Activated CD4-positive, alpha-beta memory T cell treated with anti-CD3 and anti-CD28 coated beads for 36 hours (primary cell): ENCODE data around the gene LSR. TPM values are rescaled to one million over a fixed set of nuclear protein-coding genes. Genes with fewer than 3 reads are reported as not detected.

ENCODE experiments used
- CTCF ChIA-PET: fragments of 350-600 bp; sonication (Branson Sonifier 250); formaldehyde crosslinking; loops from one replicate; lab custom pipeline; 2021; ENCODE audit warnings: antibody characterized with exemption, inconsistent platforms; lab: Charles Lee
- POLR2A ChIA-PET: fragments of 350-600 bp; sonication (Branson Sonifier 250); formaldehyde crosslinking; loops from one replicate; lab custom pipeline; 2021; ENCODE audit warnings: antibody characterized with exemption; lab: Charles Lee
- DNase-seq: peaks from one replicate; pipeline ENCODE4 v3.0.0-alpha.2; 2020
- H3K27ac Mint-ChIP-seq: one replicate; pipeline ENCODE4 v1.8.0; 2021; ENCODE audit warnings: mixed read lengths
- H3K27me3 Mint-ChIP-seq: one replicate; pipeline ENCODE4 v1.8.0; 2021; ENCODE audit warnings: mixed read lengths
- H3K36me3 Mint-ChIP-seq: one replicate; pipeline ENCODE4 v1.8.0; 2021; ENCODE audit warnings: mixed read lengths
- H3K4me1 Mint-ChIP-seq: one replicate; pipeline ENCODE4 v1.8.0; 2021; ENCODE audit warnings: low read depth, mixed read lengths
- H3K4me3 Mint-ChIP-seq: one replicate; pipeline ENCODE4 v1.8.0; 2021; ENCODE audit warnings: mild to moderate bottlenecking, mixed read lengths
- H3K9me3 Mint-ChIP-seq: one replicate; pipeline ENCODE4 v1.8.0; 2021; ENCODE audit warnings: mixed read lengths
- intact Hi-C: fragments of 100-400 bp; cut with micrococcal nuclease; formaldehyde crosslinking; loops from one replicate; pipeline ENCODE4 v1.15.1; 2023
- total RNA-seq, 2 experiments: library from RNA; stranded (reverse); gene quantifications; one replicate each; pipeline ENCODE4 v1.2.3, GENCODE V29; 2021

The LSR gene
- total RNA-seq, 2 experiments from 2014 or later: 25.4 to 28.7 TPM

- H3K4me1 Mint-ChIP-seq: peaks cover 46% of the 10 kb centered on the region
- intact Hi-C loops: no loop called here
- peaks cover 28% of the 10 kb centered on the region for H3K36me3 Mint-ChIP-seq
- ChIA-PET POLR2A (no interaction called here), CTCF (no interaction called here)
- peaks cover 1% of the 10 kb centered on the region for H3K27me3 Mint-ChIP-seq
- H3K27ac Mint-ChIP-seq: no peak overlapping the region
- peak; percentile 5 for DNase-seq
- no peaks in the 10 kb centered on the region for H3K9me3 Mint-ChIP-seq
- H3K4me3 Mint-ChIP-seq: no peak overlapping the region
Observed at GRCh38 chr19:35253316-35254286, 4.8 kb downstream of the LSR start.

- POLR2A ChIA-PET: no interaction called here
- CTCF ChIA-PET: interaction anchor here (0.6 kb wide), 1 partner anchor 100 kb away, joined by 3 read pairs; the partner anchor contains the start of gene FXYD5
- peaks cover 28% of the 10 kb centered on the region for H3K36me3 Mint-ChIP-seq
- DNase-seq: peak; percentile 5
- H3K27ac Mint-ChIP-seq: no peak overlapping the region
- no peaks in the 10 kb centered on the region for H3K9me3 Mint-ChIP-seq
- intact Hi-C loops: no loop called here
- no peak overlapping the region for H3K4me3 Mint-ChIP-seq
- H3K4me1 Mint-ChIP-seq: peaks cover 38% of the 10 kb centered on the region
- no peaks in the 10 kb centered on the region for H3K27me3 Mint-ChIP-seq
Observed at GRCh38 chr19:35254341-35255297, 5.8 kb downstream of the LSR start.

- H3K27ac Mint-ChIP-seq: no peak overlapping the region
- no peaks in the 10 kb centered on the region for H3K9me3 Mint-ChIP-seq
- no peak overlapping the region for H3K4me3 Mint-ChIP-seq
- intact Hi-C loops: no loop called here
- H3K36me3 Mint-ChIP-seq: peaks cover 17% of the 10 kb centered on the region
- DNase-seq: no peak
- peaks cover 26% of the 10 kb centered on the region for H3K4me1 Mint-ChIP-seq
- POLR2A ChIA-PET: interaction anchor here (0.6 kb wide), 1 partner anchor 18 kb away, joined by 4 read pairs; no protein-coding TSS in a partner anchor
- no peaks in the 10 kb centered on the region for H3K27me3 Mint-ChIP-seq
- CTCF ChIA-PET: interaction anchor here (1.5 kb wide), 1 partner anchor 142 kb away, joined by 5 read pairs; no protein-coding TSS in a partner anchor
Observed at GRCh38 chr19:35256566-35256965, 7.8 kb downstream of the LSR start.

GRCh38 chr19:35257113-35257461, 8.3 kb downstream of the LSR start:
- H3K27ac Mint-ChIP-seq: peak overlapping the region; percentile 15
- intact Hi-C loops: no loop called here
- no peaks in the 10 kb centered on the region for H3K27me3 Mint-ChIP-seq
- DNase-seq: peak; percentile 6
- CTCF ChIA-PET: interaction anchor here (1.5 kb wide), 1 partner anchor 142 kb away, joined by 5 read pairs; no protein-coding TSS in a partner anchor
- H3K36me3 Mint-ChIP-seq: peaks cover 15% of the 10 kb centered on the region
- POLR2A ChIA-PET: no interaction called here
- H3K9me3 Mint-ChIP-seq: no peaks in the 10 kb centered on the region
- peaks cover 25% of the 10 kb centered on the region for H3K4me1 Mint-ChIP-seq
- H3K4me3 Mint-ChIP-seq: no peak overlapping the region

DNA sequence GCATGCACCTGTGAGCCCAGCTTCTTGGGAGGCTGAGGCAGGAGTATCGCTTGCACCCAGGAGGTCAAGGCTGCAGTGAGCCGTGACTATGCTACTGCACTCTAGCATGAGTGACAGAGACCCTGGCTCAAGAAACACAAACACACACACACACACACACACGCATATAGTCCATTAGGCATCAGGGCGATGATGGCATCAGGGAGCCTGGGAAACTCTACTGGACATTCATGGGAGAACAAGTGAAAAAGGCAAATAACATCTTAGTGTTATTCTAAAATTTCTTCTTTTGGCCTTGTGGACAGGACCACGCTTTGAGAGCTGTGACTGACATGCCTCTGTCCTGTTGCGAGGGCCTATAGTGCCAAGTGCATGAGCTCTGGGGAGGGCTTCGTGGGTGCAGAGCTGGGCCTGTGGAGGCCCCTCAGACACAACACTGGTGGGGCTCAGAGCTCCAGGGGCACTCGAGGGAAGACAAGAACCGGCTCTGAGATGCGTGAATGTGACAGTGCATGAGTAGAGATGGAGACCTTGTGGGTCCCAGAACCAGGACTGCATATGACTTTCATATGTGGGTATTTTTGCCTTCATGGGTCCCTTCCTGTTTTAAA, 12.0 kb downstream of the LSR start:
- Mint-ChIP-seq H3K4me1 (peaks cover 23% of the 10 kb centered on the region), H3K27ac (peak overlapping the region; percentile 25), H3K36me3 (peaks cover 12% of the 10 kb centered on the region), H3K4me3 (no peak overlapping the region), H3K27me3 (no peaks in the 10 kb centered on the region), H3K9me3 (no peaks in the 10 kb centered on the region)
- intact Hi-C loops: no loop called here
- POLR2A ChIA-PET: no interaction called here
- CTCF ChIA-PET: interaction anchor here (0.9 kb wide), 1 partner anchor 118 kb away, joined by 3 read pairs; the partner anchor contains the start of gene FXYD7
- peak; percentile 8 for DNase-seq

GRCh38 chr19:35261356-35262100, 12.7 kb downstream of the LSR start:
- H3K27ac Mint-ChIP-seq: peak overlapping the region; percentile 25
- H3K4me1 Mint-ChIP-seq: peaks cover 27% of the 10 kb centered on the region
- no peaks in the 10 kb centered on the region for H3K9me3 Mint-ChIP-seq
- intact Hi-C loops: no loop called here
- H3K4me3 Mint-ChIP-seq: no peak overlapping the region
- CTCF ChIA-PET: no interaction called here
- peak; percentile 6 for DNase-seq
- H3K27me3 Mint-ChIP-seq: no peaks in the 10 kb centered on the region
- H3K36me3 Mint-ChIP-seq: peaks cover 18% of the 10 kb centered on the region
- POLR2A ChIA-PET: no interaction called here

GRCh38 chr19:35262101-35262761, 13.4 kb downstream of the LSR start:
- Mint-ChIP-seq H3K9me3 (no peaks in the 10 kb centered on the region), H3K27ac (no peak overlapping the region), H3K4me1 (peaks cover 23% of the 10 kb centered on the region), H3K36me3 (peaks cover 19% of the 10 kb centered on the region), H3K27me3 (no peaks in the 10 kb centered on the region), H3K4me3 (no peak overlapping the region)
- ChIA-PET POLR2A (no interaction called here), CTCF (no interaction called here)
- intact Hi-C loops: no loop called here
- DNase-seq: peak; percentile 8

DNA sequence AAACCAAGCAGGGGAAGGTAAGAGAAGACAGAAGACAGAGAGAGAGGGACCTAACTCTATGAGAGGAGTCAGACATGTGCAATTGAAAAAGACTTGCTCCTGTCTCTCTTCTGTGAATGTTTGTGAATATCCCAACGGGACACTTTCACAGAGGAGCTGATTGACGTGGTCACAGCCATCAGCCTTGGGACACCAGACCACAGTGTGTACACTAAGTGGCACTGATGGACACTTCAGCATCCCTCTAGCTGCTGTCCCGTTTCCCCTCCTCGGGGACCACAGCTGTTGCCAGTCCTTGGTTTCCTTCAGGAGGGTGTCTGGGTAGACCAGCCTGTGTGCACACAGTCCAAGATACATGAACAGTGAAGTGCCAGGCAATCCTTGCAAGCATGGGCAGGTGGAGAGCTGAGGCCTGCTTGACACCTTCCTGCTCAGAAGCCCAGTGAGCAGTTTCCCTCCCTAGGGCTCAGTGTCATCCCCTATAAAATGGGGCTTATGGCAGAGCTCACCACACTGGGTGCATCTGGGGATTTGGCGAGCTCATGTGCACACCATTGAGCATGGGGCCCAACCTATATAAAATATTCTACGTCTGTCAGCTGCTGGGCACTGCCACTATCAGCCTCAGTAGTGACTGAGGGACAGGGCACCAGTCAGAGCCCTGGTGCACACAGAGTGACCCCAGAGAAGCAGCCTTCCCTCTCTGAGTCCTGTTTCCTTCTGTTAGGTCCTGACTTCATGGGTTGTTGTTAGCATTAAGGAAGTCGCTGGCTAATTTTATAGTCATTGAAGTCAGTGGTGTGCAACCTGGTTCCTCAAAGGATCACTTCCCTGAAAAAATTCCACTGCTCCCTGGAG, 15.7 kb downstream of the LSR start:
- intact Hi-C loops: loop anchor here (5.0 kb wide), 1 partner anchor 122 kb away; the partner anchor contains the start of gene FXYD7
- peak overlapping the region; percentile 52 for H3K27ac Mint-ChIP-seq
- DNase-seq: no peak

DNA sequence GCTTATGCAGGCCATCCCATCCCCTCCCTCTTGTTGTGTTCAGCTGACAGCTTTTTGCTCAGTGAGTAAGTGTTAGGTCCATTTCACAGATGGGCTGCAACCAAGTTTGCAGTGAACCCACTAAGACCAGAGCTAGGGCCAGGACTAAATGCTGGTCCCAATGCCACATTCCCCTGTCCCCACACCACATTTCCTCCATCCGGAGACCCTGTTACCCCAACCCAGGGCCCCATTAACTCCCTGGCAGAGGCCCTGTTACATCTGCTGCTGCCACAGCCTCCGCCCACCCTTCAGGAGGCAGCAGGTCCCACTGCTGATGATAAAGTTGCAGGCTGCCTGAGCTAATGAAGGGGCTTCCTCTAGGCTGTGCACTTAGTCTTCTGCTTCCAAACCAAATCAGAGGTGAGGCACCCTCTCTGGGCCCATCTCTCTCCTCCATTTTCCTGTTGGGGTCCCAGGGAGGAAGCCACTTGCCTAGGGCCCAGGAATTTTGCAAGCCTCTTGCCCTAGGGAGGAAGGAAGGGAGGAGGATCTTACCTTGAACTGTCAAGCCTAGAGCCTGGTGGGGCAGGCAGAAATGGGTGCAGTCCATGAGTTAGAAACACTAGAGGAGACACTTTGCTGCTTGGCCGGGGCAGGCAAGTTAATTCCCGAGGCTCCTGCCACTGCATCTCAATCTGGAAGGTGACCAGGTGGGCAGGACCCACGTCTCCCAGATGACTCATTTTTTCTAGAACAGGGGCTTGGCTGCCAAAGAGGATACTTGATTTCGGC, 16.5 kb downstream of the LSR start:
- Mint-ChIP-seq H3K9me3 (no peaks in the 10 kb centered on the region), H3K4me3 (peak overlapping the region; percentile 87), H3K36me3 (peaks cover 18% of the 10 kb centered on the region), H3K27me3 (no peaks in the 10 kb centered on the region), H3K4me1 (peaks cover 18% of the 10 kb centered on the region), H3K27ac (peak overlapping the region; percentile 52)
- POLR2A ChIA-PET: interaction anchor here (1.1 kb wide), 1 partner anchor 111 kb away, joined by 3 read pairs; the partner anchor contains the start of gene FXYD5
- no peak for DNase-seq
- intact Hi-C loops: loop anchor here (5.0 kb wide), 1 partner anchor 123 kb away; the partner anchor contains the start of gene FXYD7
- CTCF ChIA-PET: interaction anchor here (1.3 to 1.6 kb wide), 2 partner anchors 124 kb away, joined by 5 to 7 read pairs; no protein-coding TSS in a partner anchor

More for the DNA sequence above, 15.7 kb downstream of the LSR start:
- peaks cover 14% of the 10 kb centered on the region for H3K4me1 Mint-ChIP-seq
- H3K36me3 Mint-ChIP-seq: peaks cover 18% of the 10 kb centered on the region
- no peaks in the 10 kb centered on the region for H3K9me3 Mint-ChIP-seq
- H3K4me3 Mint-ChIP-seq: no peak overlapping the region
- H3K27me3 Mint-ChIP-seq: no peaks in the 10 kb centered on the region
- CTCF ChIA-PET: interaction anchor here (0.7 to 1.3 kb wide), 3 partner anchors 123 to 245 kb away, joined by 3 to 7 read pairs (median 3); no protein-coding TSS in a partner anchor
- POLR2A ChIA-PET: interaction anchor here (0.9 to 1.1 kb wide), 2 partner anchors 13 to 110 kb away, joined by 3 read pairs; partner anchors contain the start of gene FXYD5
